GM12801 (cell line): Measurements from ENCODE around the gene MT1M.

ENCODE experiments used
- TF ChIP-seq, protein P1 (sequence below): IDR thresholded peaks from one replicate; pipeline ENCODE4 v1.5.1; 2011; ENCODE audit warnings: control low read depth; ENCODE audit not compliant: insufficient read length; ENCODE audit errors: extremely low read depth

Gene MT1M

DNA sequence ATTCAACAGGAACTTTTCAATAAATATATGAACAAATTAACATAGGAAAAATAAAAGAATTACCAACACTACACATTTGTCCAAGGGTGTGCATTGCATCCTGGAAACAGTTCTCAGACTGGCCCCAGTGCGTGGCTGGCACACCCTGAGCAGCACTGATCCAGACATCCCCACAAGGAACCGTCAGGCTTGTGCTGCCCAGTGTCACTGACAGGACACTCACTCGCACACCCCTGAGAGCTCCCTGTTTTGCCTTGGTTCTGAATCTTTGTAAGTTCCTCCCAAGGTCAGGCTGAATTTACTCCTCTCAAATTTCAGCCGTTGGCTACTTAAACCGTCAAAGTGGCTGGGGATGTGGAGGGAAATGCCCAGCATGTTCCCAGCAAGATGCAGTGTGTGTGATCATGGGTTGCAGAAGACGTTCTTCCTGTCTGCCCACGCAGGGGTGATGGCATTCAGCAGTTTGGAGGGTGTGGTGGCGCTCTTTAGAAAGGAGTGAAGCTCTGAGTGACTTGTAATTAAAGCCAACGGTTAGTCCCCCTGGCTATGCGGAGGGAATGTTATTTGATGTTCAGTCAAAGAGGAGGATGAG lies 22.3 kb upstream of the MT1M start:
- TF ChIP-seq, protein P1, sequence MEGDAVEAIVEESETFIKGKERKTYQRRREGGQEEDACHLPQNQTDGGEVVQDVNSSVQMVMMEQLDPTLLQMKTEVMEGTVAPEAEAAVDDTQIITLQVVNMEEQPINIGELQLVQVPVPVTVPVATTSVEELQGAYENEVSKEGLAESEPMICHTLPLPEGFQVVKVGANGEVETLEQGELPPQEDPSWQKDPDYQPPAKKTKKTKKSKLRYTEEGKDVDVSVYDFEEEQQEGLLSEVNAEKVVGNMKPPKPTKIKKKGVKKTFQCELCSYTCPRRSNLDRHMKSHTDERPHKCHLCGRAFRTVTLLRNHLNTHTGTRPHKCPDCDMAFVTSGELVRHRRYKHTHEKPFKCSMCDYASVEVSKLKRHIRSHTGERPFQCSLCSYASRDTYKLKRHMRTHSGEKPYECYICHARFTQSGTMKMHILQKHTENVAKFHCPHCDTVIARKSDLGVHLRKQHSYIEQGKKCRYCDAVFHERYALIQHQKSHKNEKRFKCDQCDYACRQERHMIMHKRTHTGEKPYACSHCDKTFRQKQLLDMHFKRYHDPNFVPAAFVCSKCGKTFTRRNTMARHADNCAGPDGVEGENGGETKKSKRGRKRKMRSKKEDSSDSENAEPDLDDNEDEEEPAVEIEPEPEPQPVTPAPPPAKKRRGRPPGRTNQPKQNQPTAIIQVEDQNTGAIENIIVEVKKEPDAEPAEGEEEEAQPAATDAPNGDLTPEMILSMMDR: no peak

DNA sequence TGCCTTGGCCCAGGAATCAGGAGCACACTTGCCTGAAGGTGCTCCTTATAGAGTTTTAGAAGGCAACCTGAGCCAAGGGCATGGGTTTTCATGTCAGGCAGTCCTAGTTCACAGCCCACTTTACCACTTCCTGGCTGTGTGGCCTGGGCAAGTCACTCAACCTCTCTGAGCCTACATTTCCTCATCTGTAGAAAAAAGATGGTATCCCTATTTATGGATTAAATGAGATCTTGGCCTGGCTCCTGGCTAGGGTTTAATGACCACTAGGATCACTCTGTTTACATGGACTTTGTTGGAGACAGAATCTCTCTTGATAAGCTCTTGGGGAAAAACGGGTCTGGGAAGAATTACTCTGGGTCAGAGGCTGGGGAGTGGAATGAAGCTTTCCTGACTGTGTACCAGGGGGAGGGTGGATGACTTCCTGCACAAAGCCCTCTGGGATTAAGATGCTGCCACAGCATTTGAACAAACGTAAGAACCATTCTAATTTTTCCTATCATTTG lies 21.8 kb upstream of the MT1M start:
- TF ChIP-seq, protein P1: no peak

DNA sequence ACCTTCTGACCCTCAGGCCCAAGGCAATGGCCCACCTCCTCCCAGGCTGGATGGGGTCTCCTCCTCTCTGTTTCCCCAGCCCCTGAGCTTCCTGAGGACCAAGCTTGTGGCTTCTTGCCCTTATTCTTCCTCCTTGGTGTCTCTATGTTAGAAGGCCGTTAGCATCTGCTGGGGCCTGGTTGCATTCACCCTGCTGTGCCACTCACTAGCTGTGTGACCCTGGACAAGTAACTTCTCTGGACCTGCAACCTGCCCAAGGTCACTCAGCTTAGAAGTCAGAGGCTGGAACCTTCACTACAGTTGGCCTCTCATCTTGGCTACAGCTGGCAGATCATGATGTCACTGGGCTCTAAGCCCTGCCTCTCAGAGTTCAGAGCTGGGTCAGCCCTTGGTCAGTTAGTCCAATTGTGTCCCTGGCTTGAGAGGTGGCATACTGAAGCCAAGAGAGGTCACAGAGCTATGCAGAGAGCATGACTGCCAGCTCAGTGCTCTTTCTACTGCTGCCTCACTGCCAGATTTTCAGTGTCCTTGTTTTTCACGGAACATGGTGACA lies 21.1 kb upstream of the MT1M start:
- TF ChIP-seq, protein P1: no peak

DNA sequence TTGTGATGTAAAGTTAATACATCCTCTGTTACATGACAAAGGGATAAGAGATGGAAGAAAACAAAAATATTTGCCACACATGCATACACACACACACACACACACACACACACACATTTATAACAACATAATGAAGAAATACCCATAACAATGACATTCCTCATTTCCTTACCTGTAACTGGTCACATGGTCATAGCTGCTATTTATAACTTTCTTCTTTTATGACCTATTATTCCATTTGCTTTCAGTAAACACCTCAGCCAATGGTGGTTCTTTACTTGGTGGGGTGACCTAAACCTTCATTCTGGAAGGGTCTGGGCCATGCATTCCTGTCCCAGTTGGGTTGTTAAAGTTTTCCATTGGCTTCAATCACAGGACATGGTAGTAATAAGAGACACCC lies 18.8 kb upstream of the MT1M start:
- TF ChIP-seq, protein P1: no peak

DNA sequence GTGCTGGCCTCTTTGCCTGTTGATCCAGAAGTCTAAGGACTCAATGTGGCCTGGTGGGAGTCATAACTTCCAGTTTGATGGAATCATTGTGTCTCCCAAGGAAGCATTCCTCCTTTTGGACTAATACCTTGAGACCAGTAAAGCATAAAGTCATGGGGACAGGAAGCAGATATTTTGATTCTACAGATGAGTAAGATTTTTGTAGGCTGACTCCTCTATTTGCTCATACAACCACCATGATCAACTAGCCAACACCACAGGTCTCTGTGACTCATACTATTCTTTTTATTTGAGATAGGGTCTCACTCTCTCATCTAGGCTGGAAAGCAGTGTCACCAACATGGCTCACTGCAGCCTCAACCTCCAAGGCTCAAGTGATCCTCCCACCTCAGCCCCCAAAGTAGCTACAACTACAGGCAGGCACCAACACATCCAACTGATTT lies 17.9 kb upstream of the MT1M start:
- TF ChIP-seq, protein P1: no peak

DNA sequence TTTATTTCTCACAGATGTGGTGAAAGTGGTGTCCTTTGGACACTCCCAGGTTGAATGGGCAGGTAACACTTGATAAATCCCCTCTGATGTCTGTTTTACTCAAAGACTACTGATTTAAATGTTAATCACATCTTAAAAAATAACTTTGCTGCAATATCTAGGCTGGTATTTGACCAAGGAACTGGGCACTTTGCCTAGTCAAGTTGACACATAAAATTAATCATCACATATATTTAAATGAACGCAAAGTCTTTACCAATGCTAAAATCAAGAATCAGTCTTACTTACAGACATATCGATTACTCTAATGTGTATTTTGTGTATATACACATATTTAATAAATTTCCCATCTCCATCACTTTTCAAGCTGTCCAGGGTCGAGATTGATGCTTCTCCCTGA lies 17.1 kb upstream of the MT1M start:
- TF ChIP-seq, protein P1: no peak

DNA sequence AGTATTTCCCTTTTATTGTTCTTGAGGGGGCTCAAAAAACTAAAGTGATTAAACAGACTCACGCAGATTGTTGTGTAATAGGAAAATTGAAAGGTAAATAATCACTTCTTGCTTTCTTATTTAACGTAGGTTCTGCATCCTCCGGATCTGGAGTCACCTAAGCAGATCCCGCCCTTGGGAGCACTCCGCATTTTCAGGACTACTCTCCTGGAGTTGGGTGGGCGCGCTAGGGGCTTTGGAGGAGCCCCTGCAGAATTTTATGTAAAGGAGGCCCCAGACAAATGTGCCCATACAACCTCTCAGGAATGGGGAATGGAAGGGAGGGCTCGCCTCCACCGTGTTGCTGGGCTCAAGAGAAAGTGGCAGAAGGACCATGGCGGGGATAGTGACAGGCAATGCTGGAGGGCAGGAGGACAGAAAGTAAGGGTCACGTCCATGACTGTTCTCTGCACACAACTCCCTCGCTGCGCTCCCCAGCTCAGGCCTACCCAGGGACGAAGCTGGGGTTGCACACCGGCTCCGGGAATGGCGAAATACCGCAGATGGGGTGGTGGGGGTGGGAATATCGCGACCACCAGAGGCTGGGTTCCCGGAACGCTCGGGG lies 15.7 kb upstream of the MT1M start:
- TF ChIP-seq, protein P1: no peak
